Esophagus squamous epithelium (tissue), 4 donors: Measurements from ENCODE around the gene OTOG.

Experiments
- POLR2A ChIP-seq, 4 donors: fragments of 450-650 bp; IDR thresholded peaks; one replicate each; pipeline ENCODE4 v1.6.1; 2017; ENCODE audit warnings: antibody characterized with exemption in 4 of 4, mild to moderate bottlenecking in 4 of 4, moderate library complexity in 3 of 4
- TF ChIP-seq, protein P1 (sequence below), 6 experiments: fragments of 450-650 bp in 4 of 6; fragments of 200-600 bp in 2 of 6; sonication (generic) in 2 of 6; IDR thresholded peaks; one replicate each; pipeline ENCODE4 v1.5.1; 2016 to 2019; ENCODE audit warnings: antibody characterized with exemption in 6 of 6, mild to moderate bottlenecking in 4 of 6, moderate library complexity in 4 of 6

DNA sequence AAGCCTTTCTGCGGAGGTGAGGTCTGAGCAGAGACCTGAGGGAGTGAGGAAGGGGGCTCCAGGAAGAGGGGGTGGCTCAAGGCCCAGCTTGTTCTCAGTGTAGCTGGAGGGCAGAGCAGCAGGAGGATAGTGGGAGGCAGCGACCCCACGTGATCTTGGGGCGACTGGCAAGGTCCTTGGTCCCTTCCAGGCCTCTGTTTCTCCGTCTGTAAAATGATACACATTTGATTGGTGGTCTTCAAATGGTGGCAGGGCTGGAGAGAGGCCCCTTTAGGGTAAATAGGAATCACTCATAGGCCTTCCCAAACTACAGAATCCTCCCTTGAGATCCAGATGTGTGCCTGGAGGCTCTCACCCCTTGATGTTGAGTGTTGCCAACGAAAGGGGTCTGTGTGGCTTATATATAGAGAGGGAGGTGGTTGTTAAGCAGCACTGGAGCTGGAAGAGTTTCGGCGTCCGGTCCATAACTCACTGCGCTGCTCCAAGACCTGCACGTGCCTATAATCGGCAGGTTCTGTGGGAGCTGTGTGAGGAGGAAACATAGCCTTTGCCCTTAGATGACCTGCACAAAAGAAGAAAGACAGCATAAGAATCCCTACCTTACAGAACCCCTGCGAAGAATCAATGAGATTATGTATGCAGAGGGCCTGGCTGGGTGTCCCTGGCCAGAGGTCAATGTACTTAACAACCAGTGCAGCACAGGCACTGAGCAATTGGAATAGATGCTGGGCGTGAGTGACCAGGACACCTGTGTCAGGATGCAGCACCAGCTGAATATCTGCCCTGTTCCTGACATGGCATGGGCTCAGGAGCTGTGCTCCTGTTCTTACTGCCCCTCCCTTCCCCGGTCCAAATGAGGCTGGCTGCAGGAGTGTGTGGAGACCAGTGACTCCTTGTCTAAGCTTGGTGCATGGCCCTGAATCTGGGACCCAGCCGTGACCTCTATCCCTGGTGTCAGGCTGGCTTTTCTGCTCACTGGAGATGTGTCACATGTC lies 28.7 kb downstream of the OTOG start:
- TF ChIP-seq POLR2A (IDR thresholded peaks at IDR 0.05): no peak
- TF ChIP-seq, protein P1, sequence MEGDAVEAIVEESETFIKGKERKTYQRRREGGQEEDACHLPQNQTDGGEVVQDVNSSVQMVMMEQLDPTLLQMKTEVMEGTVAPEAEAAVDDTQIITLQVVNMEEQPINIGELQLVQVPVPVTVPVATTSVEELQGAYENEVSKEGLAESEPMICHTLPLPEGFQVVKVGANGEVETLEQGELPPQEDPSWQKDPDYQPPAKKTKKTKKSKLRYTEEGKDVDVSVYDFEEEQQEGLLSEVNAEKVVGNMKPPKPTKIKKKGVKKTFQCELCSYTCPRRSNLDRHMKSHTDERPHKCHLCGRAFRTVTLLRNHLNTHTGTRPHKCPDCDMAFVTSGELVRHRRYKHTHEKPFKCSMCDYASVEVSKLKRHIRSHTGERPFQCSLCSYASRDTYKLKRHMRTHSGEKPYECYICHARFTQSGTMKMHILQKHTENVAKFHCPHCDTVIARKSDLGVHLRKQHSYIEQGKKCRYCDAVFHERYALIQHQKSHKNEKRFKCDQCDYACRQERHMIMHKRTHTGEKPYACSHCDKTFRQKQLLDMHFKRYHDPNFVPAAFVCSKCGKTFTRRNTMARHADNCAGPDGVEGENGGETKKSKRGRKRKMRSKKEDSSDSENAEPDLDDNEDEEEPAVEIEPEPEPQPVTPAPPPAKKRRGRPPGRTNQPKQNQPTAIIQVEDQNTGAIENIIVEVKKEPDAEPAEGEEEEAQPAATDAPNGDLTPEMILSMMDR (IDR thresholded peaks at IDR 0.05): no peak
